ENCODE data around the gene PARP9.
"Not testable (repeated sequence)": the region's sequence is repeated elsewhere in the genome, so short reads cannot be mapped to it uniquely, and the experiment has no call there.

Gene PARP9

DNA sequence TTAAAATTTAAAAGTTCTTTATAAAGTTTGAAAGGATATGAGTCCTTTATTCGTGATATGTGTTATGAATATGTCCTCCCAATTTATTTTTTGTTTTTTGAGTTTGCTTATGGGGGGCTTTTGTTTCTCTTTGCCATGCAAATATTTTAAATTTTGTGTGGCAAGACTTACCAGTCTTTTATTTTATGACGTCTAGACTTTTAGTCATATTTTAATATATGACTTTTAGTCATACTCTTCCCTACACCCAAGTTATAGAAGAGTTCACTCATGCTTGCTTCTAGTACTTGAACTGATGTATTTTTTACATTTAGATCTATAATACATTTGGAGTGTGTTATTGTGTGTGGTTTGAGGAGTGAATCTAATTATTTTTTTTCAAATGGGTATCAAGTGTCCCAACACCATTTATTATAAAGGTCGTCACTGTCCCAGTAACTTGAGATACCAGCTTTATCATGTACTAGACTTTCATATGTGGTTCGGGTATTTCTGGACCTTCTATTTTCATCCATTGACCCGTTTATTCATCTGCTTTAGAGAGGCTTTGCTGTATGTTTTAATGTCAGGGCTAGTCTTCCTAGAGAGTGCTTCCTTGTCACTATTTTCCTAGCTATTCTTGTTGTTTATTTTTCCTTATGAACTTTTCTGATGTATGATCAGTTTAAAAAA lies 14.1 kb upstream of the PARP9 start:
- no peak for DNase-seq
- in situ Hi-C loops (cut with HindIII; ENCODE audit: low pct_ligation_motif_present, low pct_unique_long_range_greater_than_20kb, low sequenced_read_pairs) = no loop called here

DNA sequence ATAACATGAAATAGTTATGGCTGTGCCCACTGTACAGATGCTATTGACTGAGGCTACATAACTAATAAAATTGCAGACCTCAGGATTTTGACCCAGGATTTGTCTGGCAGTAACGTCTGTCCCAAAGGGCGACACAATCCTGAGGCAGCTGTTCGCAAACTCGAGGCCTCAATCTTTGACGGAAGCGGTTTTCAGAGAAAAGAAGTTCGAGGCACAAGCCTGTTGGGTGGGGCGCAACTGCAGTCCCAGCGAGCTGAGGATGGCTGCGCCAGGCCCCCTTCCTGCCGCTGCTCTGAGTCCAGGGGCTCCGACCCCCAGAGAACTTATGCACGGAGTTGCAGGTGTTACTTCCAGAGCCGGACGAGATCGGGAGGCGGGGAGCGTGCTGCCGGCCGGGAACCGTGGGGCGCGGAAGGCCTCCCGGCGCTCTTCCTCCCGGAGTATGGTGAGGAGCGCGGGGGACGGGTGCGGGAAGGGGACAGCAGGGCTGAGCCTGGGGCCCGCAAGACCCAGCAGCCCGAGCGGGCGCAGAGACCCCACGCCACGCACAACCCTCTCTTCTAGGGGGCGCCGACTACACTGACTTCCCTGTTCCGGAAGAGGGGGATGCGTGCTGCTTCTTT lies 13.4 kb upstream of the PARP9 start, which contains the start of gene PARP15:
Gene PARP15 (plus strand): TSS at position 242 of the 623 bp plus-strand sequence. CDS start 18 bp downstream, at position 260.
- no peak for DNase-seq
- in situ Hi-C loops (cut with HindIII; ENCODE audit: low pct_ligation_motif_present, low pct_unique_long_range_greater_than_20kb, low sequenced_read_pairs) = no loop called here

DNA sequence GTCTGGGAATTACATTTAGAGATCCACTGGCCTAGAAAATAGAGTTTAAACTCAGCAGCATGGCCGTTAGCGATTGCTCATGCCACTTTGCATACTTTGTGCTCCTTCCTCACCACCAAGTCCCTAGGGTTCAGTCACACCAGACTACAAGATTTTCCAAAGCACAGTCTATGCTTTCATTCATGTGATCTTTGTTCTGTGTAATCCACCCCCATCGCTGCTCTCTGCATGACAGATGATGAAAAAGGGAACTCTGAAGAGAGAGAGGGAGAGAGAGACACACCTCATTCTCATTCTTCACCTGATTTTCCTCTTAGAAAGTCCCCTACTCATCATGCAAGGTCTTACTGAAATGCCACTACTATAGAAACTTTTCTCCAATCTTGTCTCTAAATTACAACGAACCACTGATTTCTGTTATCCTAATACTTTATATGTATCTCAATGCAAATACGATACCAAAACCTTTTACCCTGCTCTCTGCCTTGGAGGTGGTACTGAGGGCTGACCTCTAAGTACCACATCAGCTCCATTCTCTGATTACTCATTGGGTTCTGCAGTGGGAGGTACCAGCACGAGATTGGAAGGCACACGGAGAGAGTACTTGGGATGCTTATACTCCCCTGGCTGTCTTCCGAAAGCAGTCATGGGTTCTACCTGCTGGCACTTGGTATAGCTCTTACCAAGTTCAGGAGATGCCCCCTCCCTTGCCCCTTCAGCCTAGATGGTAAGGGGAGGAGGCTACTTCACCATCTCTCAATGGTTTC lies 12.3 kb upstream of the PARP9 start:
- in situ Hi-C loops (cut with HindIII; ENCODE audit: low pct_ligation_motif_present, low pct_unique_long_range_greater_than_20kb, low sequenced_read_pairs) = no loop called here
- no peak for DNase-seq

DNA sequence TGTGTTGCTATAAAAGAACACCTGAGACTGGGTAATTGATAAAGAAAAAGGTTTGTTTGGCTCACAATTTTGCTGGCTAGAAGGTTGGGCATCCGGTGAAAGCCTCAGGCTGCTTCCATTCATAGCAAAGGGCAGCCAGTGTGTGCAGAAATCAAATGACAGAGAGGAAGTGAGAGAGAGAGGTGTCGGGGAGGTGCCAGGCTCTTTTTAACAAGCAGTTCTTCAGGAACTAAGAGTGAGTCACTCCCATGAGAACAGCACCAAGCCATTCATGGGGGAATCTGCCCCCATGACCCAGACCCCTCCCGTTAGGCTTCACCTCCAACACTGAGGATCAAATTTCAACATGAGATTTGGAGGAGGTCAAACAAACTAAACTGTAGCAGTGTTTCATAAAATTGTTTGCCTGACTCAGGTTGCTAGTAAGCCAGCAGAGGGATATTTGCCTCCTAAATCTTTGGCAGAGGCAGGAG lies 8.9 kb upstream of the PARP9 start:
- in situ Hi-C loops (cut with HindIII; ENCODE audit: low pct_ligation_motif_present, low pct_unique_long_range_greater_than_20kb, low sequenced_read_pairs) = no loop called here
- DNase-seq = no peak

DNA sequence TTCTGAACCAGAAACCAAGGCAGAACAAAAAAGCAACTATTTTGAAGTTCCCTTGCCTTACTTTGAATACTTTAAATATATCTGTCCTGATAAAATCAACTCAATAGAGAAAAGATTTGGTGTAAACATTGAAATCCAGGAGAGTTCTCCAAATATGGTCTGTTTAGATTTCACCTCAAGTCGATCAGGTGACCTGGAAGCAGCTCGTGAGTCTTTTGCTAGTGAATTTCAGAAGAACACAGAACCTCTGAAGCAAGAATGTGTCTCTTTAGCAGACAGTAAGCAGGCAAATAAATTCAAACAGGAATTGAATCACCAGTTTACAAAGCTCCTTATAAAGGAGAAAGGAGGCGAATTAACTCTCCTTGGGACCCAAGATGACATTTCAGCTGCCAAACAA lies 4.7 kb upstream of the PARP9 start:
- in situ Hi-C loops (cut with HindIII; ENCODE audit: low pct_ligation_motif_present, low pct_unique_long_range_greater_than_20kb, low sequenced_read_pairs) = no loop called here
- no peak for DNase-seq

DNA sequence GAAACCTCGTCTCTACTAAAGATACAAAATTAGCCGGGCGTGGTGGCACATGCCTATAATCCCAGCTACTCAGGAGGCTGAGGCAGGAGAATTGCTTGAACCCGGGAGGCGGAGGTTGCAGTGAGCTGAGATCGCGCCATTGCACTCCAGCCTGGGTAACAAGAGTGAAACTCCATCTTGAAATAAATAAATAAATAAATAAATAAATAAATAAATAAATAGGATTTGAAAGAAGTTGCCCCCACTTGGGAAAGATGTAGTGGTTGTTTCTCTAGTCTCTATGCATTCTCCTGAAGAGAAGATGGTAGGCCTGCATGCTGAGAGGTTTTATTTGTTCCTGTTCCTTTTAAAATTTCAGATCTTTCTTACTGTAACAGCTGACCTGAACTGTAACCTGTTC lies 4.0 kb upstream of the PARP9 start:
- DNase-seq; in situ Hi-C loops (cut with HindIII; ENCODE audit: low pct_ligation_motif_present, low pct_unique_long_range_greater_than_20kb, low sequenced_read_pairs): not testable (repeated sequence)

DNA sequence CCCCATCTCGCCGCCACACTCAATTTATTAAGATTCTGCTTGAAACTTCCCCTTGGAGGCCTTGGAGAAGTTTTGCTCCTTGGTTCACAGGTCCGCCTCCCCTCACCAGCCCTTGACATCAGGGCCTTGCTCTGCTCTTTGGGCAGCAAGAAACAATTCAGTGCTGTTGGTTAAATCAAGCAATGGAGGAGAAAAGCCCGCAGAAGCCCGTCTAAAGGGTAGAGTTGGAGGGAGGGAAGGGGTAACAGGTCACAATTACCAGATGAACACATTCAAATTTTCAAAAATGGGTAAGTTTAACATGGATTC lies 429 bp downstream of the PARP9 start:
- DNase-seq = peak; percentile 14
- in situ Hi-C loops (cut with HindIII; ENCODE audit: low pct_ligation_motif_present, low pct_unique_long_range_greater_than_20kb, low sequenced_read_pairs) = no loop called here

DNA sequence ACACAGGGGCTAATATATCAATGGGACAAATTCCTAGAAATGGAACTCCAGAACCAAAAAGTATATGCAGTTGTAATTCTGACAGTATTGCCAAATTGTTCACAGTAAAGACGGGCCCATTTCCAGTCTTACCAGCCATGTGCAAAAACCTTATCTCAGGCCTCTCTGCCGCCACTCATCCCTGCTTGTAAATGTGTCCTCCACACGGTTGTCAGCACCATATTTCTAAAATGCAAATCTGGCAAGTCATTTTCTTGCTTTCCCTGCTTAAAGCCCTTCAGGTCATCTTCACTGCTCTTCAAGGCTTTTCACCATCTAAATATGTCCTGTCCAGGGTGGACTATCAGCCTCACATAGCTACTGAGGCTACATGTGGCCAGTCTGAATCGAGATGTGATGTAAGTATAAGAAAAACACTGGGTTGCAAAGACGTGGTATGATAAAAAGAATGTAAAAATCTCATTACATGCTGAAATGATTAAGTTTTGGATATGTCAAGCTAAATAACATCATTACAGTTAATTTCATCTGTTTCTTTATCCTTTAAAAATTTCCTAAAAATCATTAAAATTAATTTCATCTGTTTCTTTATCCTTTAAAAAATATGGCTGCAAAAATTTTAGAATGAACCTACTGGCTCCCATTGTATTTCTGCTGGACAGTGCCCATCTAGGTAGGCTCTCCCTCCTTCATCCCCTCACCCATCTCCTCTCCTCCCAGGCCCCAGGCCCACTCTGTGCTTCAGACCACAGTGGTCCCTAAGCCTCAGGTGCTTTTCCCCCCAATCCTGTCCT lies 980 bp downstream of the PARP9 start:
- in situ Hi-C loops (cut with HindIII; ENCODE audit: low pct_ligation_motif_present, low pct_unique_long_range_greater_than_20kb, low sequenced_read_pairs) = no loop called here

DNA sequence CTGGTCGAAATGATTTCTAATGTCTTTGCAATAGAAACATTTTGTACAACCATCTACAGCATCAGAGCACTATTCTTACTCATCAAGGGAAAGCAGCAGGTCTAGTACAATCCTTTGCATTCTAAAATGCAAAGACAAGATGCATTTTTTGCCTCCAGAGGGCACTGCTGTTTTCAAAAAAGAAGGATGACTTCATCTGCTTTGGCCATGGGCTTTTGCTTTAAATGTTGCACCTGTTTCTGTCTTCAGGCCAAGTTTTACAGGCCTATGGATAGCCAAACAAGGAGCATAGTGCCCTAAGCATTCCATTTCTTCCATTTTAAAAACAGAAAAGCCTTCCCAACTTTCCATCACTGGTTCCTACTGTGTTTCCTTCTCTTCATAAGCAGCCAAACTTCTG lies 3.4 kb downstream of the PARP9 start:
- in situ Hi-C loops (cut with HindIII; ENCODE audit: low pct_ligation_motif_present, low pct_unique_long_range_greater_than_20kb, low sequenced_read_pairs) = no loop called here
- DNase-seq = peak; percentile 62

More for the DNA sequence above, 980 bp downstream of the PARP9 start:
- DNase-seq = no peak

DNA sequence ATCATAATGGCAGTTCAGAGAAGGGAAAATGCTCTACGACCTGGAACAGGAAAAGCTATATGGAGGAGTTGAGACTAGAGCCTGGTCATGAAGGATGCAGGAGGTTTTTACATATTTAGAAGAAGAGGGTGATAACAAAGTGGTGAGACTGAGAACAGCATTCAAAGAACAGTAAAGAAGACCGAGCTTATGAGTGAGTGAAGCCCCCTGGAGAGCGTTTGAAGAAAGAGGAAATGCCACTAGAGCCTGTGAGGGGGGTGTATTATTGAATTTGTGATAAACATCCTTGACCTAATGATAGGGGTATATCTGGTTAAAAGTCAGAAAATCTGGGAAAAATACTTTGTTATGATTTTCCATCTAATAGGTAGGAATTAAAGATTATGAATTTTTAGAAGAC lies 4.2 kb downstream of the PARP9 start:
- in situ Hi-C loops (cut with HindIII; ENCODE audit: low pct_ligation_motif_present, low pct_unique_long_range_greater_than_20kb, low sequenced_read_pairs) = no loop called here
- no peak for DNase-seq

DNA sequence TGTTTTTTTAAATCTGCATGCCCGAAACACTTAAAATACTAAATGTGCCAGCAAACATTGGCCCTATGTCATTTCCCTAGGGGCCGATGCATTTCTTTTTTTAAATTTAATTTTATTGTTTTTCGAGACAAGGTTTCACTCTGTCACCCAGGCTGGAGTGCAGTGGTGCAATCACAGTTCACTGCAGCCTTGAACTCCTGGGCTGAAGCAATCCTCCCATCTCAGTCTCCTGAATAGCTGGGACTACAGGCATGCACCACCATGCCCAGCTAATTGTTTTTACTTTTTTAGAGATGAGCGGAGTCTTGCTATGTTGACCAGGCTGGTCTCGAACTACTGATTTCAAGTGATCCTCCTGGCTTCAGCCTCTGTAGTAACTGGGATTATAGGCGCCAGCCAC lies 5.5 kb downstream of the PARP9 start:
- DNase-seq = no peak
- in situ Hi-C loops (cut with HindIII; ENCODE audit: low pct_ligation_motif_present, low pct_unique_long_range_greater_than_20kb, low sequenced_read_pairs) = no loop called here

DNA sequence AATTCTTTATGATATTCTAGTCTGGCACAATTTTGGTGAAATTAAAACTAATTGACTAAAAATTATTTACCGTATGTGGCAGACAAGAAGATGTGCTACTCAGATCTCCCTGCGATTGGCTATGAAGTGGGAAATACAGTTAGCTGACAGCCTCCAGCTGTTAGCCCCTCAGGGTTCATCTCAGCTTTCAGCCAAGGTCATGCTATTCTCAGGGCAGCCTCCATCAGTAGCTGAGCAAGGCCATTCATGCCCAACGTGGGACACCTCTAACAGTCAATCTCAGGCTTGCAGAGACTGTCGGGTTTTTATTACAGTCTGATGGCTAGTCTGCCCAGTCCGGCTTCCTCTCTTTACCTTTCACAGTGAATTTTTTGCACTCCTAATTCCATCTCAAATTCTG lies 6.7 kb downstream of the PARP9 start:
- in situ Hi-C loops (cut with HindIII; ENCODE audit: low pct_ligation_motif_present, low pct_unique_long_range_greater_than_20kb, low sequenced_read_pairs) = no loop called here
- DNase-seq = no peak

DNA sequence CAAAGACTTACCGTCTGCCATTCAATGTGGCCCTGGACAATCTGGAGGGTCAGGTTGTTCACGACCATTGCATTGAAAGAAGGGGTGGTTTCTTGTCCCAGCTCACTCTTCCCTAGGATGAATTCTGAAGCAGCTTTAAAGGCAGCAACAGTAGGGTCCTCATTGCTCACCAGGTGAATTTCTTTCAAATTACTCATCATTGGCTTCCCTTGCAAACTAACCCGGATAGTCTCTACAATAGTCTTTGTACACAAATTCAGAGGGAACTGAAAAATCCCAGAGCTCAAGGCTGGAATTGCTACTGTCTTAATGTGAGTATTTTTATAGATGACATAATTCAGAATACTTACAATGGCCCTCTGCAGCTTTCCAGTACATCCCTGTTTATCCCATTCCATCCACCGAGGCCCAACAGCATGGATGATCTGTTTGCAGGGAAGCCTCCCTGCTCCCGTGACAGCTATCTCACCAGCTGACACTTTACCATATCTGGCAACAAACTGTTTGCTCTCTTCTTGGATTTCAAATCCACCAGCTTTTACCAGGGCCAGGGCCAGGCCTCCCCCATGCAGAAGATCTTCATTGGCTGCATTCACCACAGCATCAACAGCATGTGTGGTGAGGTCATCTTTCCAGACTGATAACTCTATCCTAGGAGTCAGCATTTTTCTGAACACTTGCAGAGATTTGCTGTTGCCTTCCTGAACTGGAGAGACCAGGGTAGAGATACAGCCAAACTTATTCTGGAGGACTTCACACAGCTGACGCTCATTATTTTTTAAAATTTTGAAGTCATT lies 8.6 kb downstream of the PARP9 start:
- in situ Hi-C loops (cut with HindIII; ENCODE audit: low pct_ligation_motif_present, low pct_unique_long_range_greater_than_20kb, low sequenced_read_pairs) = no loop called here
- peak; percentile 29 for DNase-seq

DNA sequence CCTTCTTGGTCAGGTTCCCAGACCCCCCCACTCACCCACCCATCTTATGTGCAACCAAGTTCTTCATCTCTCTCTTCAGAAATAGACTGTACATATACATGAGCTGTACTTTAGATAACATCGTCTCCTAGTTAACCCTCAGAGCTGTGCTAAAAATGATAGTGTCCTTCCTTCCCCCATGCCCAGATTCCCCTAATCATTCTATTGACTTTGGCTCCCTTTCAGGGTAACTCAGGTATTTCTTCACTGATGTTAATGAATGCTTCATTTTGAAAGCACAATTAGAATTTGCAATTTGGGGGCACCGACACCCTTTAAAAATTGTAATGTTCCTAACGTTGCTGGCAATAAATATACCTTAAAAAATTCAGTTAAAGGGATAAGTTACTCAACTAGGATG lies 10.9 kb downstream of the PARP9 start:
- no peak for DNase-seq
- in situ Hi-C loops (cut with HindIII; ENCODE audit: low pct_ligation_motif_present, low pct_unique_long_range_greater_than_20kb, low sequenced_read_pairs) = no loop called here

DNA sequence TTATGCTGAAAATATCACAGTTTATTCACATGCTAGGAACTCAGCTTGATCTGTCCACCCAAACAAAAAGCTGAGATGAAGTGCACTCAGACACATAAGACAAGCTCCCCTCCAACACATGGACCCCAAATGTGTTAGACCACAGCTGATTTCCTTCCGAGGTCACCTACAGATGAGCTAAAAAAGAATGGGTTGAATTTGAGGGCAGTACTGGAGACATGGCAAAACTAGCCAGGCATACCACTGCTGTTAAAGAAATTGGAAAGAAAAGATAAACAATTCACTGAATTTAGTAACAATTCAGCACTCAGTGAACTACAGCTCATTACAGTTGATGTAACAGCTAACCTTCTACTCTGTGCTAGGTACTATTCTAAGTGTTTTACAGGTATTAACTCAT lies 15.5 kb downstream of the PARP9 start:
- no peak for DNase-seq
- in situ Hi-C loops (cut with HindIII; ENCODE audit: low pct_ligation_motif_present, low pct_unique_long_range_greater_than_20kb, low sequenced_read_pairs) = no loop called here

DNA sequence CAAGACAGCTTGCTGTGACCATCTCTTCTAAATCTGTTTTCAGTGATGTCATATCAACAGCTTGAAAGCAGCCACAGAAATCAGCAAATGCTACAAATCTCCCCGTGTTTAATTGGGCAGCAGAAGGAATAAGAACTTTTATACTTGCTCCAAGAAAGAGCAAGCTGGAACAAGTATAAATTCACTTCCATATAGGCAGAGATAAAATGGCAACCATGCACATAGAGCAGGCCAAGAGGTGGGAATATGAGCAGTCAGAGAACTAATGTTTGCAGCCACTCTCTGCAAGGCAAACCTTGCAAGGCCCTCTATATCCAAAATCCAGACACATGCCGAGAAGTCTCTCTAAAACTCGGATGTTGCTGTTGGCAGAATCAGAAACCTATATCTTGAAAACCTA lies 16.0 kb downstream of the PARP9 start:
- in situ Hi-C loops (cut with HindIII; ENCODE audit: low pct_ligation_motif_present, low pct_unique_long_range_greater_than_20kb, low sequenced_read_pairs) = no loop called here
- no peak for DNase-seq

DNA sequence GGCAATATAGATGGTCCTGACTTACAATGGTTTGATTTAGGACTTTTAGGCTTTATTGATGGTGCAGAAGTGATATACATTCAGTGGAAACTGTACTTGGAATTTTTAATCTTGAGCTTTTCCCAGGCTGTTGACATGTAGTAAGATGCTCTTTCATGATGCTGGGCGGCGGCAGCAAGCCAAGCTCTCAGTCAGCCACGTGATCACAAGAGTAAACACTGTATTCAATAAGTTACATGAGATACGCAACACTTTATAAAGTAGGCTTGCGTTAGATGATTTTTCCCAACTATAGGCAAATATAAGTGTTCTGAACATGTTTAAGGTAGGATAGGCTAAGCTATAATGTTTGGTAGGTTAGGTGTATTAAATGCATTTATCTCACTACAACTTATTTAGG lies 17.9 kb downstream of the PARP9 start:
- DNase-seq = no peak
- in situ Hi-C loops (cut with HindIII; ENCODE audit: low pct_ligation_motif_present, low pct_unique_long_range_greater_than_20kb, low sequenced_read_pairs) = no loop called here

DNA sequence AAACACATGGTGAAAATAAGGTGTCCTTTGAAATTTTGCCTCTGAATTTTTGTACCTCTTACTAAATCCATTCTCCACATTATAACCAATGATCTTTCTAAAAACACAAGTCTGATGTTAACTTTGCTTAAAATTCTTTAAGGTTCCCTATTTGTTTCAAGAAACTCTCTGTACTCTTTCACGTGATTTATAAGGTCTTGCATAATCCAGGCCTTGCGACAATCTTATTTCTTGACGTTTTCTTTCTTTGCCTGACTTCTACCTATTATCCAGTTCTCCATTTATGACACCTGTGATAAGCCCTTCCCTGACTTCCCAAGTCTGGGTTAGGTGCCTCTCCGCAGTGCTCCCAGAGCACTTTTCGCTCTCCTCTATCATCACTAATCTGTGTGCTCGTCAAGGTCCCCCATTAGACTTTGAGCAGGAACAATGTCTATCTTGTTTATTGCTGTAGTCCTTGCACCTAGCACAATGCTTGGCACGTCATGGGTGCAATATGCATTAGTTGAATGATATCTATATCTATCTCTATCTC lies 25.1 kb downstream of the PARP9 start:
- in situ Hi-C loops (cut with HindIII; ENCODE audit: low pct_ligation_motif_present, low pct_unique_long_range_greater_than_20kb, low sequenced_read_pairs) = no loop called here
- DNase-seq = no peak
